HL-60/S4 treated with retinoic acid at 250 ng/mL for 4 days and 3 days (cell line): Measurements from ENCODE around the gene SLC23A3.

Experiments used
- in situ Hi-C: fragments of 300-500 bp; cut with MboI; formaldehyde crosslinking; loops from 2 replicates; pipeline ENCODE4 v1.7.0; 2022; ENCODE audit warnings: low sequenced_read_pairs

Gene SLC23A3

GRCh38 chr2:219176818-219177551 is 7.2 kb upstream of the SLC23A3 start, which contains the start of gene CNPPD1:
CNPPD1 (minus strand) TSS chr2:219176925; CDS start chr2:219176828, 97 bp downstream.
- in situ Hi-C loops: no loop called here

GRCh38 chr2:219175928-219176817 is 6.3 kb upstream of the SLC23A3 start:
- in situ Hi-C loops: no loop called here

DNA sequence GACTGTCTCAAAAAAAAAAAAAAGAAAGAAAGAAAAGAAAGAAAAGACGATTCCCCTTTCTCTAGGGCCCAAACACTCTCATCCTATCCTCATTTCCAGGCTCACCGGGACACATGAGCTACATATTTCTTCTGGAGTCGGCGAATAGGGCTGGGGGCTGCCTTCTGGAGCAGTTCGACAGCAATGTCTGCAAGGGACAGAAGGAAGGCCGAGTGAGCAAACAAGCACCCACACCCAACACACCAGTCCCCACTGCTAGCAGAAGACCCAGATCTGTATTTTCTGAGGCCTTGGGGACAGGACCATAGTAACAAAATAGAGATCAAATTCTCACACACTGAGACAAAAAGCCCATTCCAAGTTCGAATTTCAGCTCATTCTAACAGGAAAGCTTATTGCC is 5.7 kb upstream of the SLC23A3 start:
- in situ Hi-C loops: no loop called here

DNA sequence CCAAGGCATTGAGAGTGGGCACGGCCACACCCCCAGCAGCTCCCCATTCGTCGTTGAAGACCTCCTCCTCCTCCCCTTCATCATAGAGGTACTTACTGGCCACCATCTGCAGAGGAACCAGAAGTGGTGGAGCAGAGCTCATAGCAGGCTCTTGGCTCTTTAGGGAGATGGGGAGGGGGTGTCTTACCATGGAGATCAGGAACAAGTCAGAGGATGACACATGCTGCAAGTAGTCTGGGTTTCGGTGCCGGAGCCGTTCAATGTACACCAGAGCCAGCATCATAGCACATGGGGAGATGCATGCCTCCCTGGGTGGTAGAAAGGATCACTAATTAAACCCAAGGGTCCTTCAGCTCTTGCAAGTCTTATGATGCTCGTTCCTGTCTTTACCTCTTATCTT is 5.0 kb upstream of the SLC23A3 start:
- in situ Hi-C loops: no loop called here

DNA sequence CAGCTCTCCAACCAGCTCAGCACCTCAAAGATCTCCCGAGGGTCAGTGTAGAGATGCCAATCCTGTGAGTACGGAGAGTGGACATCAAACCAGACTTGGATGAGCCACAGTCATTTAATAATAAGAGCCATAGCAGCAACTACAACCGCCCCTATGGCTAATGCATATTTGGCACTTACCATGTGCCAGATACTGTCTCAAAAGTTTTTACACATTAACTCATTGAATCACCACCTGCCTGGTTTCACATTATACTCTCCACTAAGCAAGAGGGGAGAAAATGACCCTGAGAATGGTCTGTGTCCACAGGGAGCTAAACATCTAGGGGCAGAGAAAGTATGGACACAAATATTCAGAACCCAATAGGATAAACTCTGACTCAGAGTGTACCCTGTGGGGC is 4.3 kb upstream of the SLC23A3 start:
- in situ Hi-C loops: no loop called here

DNA sequence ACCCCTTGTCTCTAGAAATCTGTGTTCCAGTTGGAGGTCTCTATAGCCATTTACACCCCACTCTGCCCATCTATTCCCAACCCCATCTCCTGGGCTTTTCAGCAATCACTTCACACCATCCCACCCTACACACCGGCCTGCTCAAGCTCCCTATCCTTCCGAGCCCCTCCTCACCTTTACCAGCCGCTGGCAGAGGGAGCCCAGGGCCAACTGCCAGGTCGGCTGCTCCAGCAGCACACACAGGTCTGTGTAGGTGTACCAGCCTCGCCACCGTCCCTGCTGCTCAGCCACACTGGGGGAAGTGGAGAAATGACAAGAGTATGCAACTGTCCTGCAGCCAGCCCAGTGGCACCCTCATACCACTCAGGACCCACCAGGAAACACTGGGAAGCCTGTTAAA is 3.3 kb upstream of the SLC23A3 start:
- in situ Hi-C loops: no loop called here

- in situ Hi-C loops: no loop called here
These were observed 2.7 kb upstream of the SLC23A3 start for GRCh38 chr2:219172231-219173154.

DNA sequence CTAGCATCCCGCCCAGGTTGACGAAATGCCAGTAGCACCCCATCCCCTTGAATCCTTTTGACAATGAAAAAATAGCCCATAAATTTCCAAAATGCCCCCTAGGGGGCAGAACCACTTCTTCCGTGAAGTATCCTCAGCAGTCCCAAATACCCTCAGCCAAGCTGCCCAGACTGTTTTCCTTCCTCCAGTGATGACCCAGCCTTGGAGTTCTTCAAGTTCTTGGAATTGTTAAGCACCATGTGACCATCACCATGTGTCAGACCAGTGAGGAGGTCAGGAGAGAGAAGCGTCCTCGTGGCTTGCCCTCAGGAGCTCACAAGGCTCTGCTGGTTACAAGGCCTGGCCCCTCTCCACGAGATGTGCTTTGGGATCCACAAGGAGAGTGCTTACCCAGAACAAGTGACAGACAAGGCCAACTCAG is 1.4 kb upstream of the SLC23A3 start:
- in situ Hi-C loops: no loop called here

DNA sequence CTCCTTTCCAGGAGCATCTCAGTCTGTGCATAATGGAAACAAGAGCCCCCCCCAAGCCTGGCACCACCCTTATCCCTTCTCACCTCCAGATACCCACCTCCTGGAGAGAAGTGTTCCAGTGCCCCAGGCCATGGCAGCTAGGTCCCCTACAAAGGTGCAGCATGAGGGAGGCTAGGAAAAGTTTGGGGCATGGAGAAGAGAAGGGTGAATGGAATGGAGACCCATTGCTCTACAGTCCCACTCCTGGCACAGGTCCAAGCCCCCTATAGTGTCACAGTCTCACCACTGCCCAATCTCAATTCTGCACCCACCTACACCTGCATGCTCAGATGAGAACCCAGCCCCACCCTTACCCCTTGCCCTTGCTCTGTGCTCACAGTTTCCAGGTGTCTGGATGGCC is 897 bp downstream of the SLC23A3 start:
- in situ Hi-C loops: no loop called here

- in situ Hi-C loops: no loop called here
These were observed 1.3 kb downstream of the SLC23A3 start for GRCh38 chr2:219168526-219168925.

DNA sequence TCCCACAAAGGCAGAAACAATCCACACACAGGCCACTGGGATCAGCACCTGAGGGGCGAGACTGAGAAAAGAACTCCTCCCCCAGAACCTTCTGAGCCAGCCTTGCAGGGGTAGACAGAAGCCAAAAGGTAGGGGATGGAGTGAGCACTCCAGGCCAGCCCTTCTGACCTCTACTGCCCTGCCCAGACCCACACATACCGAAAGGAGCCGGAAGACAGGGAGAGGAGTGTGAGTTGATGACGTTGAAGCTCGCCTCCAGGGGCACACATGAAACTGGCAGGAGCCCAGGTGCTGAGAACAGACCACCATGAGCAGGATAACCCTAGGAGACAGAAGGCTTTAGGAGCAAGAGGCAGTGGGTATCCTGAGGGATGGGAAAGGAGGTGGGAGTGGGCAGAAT is 1.8 kb downstream of the SLC23A3 start:
- in situ Hi-C loops: no loop called here

GRCh38 chr2:219165058-219165911 is 4.5 kb downstream of the SLC23A3 start:
- in situ Hi-C loops: no loop called here

DNA sequence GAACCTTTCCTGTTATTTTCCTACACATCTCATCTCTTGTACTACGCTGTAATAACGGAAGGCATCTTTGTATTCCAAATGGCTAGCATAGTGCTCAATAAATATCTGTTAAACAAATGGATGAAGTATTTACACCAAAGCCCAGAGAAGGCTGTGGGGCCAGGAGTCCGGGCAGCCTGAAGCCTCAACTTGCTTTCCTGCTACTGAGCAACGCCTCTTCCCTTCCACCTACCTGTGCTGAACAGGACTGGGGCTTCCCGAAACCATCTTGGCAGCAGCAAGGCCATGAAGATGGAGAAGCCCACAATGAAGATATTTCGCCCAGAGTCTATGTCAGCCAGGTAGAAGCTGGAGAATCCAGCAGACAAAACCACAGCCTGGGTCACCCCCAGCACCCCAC is 6.7 kb downstream of the SLC23A3 start:
- in situ Hi-C loops: no loop called here

- in situ Hi-C loops: no loop called here
These were observed 8.7 kb downstream of the SLC23A3 start for GRCh38 chr2:219161097-219161496.

GRCh38 chr2:219160186-219161017 is 9.4 kb downstream of the SLC23A3 start, which contains the start of gene NHEJ1:
NHEJ1 (minus strand) TSS chr2:219160815; CDS start chr2:219158362, 2,453 bp downstream.
- in situ Hi-C loops: no loop called here

DNA sequence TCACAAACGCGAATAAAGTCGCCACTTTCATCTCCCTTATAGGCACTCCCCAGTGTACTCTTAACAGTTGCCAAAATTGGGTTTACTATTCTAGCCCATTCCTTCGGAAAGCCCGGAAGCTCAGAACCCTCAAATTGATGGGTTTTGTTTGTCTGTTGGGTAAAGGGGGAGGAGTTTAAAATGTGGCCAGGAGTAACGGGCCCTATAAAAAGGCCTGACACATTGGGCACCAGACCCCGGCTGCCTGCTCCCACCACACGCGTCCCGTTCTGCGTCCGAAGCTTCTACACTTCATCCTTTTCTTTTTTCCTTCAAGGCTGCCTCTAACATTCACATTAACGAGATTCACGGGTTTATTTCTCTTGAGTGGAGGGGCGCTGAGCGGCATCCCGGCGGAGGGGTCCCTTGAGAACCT is 10.1 kb downstream of the SLC23A3 start:
- in situ Hi-C loops: no loop called here

DNA sequence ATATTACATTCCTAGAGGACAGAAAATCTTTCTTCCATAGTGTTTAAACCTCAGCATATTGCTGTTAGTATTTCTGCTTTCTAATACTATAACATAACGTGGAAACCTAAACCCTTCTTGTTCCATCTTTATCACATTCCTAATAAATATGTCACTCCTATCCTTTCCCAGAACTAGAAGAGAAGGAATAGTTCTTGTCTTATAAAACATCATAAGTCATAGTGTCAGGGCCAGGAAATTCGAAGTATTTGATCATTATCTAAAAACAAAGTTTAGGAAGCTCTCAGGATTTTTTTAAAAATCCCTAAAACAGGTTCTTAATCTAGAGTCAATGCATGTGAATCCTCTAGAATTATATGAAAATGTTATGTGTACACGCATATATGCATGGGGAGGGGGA is 11.2 kb downstream of the SLC23A3 start:
- in situ Hi-C loops: no loop called here

DNA sequence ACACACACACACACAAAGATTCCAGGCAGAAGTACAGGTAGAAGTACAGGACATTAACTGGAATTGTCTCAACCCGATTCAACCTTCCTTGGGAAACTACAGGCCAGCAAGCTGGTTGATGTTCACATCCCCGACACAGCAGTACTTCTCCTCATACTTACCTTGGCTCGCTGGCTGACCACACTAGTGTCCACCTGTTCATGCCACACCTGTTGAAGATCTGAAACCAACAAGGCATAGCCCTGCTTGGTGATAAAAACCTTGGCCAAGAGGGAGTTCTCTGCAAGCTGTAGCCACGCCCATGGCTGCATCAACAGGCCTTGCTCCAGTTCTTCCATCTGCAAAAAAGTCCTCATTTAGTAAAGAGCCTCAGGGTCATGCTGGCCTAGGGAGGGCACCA is 11.8 kb downstream of the SLC23A3 start:
- in situ Hi-C loops: no loop called here

- in situ Hi-C loops: no loop called here
These were observed 12.4 kb downstream of the SLC23A3 start for GRCh38 chr2:219157396-219157795.
